Dermis blood vessel endothelial cell (primary cell): ENCODE results near the gene MBNL1. TPM values are rescaled to one million over a fixed set of nuclear protein-coding genes. Genes with fewer than 3 reads are reported as not detected.
"Not testable (repeated sequence)": the region's sequence is repeated elsewhere in the genome, so short reads cannot be mapped to it uniquely, and the experiment has no call there.

Experiments used
- DNase-seq: peaks from one replicate; pipeline ENCODE4 v3.0.0; 2010
- total RNA-seq: library from RNA; depleted of rRNA; stranded (reverse); fragments of >200 nt; gene quantifications from 2 replicates; pipeline ENCODE4 v1.2.3, GENCODE V29; 2014

Gene MBNL1
- total RNA-seq, 1 donor from 2014 or later, result 389 TPM

- no peak for DNase-seq
Measured at GRCh38 chr3:152355744-152356665, 87.3 kb downstream of the MBNL1 start.

GRCh38 chr3:152356870-152357276 lies 88.1 kb downstream of the MBNL1 start:
- DNase-seq, result no peak

GRCh38 chr3:152357587-152357986 lies 88.9 kb downstream of the MBNL1 start:
- DNase-seq, result no peak

- DNase-seq, result no peak
Measured at GRCh38 chr3:152359385-152360248, 90.9 kb downstream of the MBNL1 start.

GRCh38 chr3:152360302-152360701 lies 91.6 kb downstream of the MBNL1 start:
- DNase-seq, result no peak

GRCh38 chr3:152360966-152361365 lies 92.2 kb downstream of the MBNL1 start:
- no peak for DNase-seq

DNA sequence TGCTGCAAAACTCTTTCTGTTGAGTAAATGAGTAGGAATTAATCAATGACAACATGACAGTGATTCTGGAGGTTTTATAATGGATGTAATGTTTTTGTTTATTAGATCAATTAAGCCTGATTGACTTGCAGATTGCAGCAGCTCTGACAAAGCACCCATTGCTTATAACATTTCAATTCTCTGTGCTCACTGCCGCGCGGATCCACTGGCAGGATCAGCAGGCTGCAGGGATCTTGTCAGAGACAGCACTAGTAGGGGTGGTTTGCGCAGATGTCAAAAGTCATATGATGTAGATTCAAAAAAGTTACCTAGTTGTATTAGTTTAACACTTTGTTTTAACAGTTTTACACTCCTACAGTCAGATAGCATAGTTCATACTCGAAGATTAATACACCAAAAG lies 93.4 kb downstream of the MBNL1 start:
- DNase-seq, result no peak

GRCh38 chr3:152364237-152364636 lies 95.5 kb downstream of the MBNL1 start:
- DNase-seq, result no peak

DNA sequence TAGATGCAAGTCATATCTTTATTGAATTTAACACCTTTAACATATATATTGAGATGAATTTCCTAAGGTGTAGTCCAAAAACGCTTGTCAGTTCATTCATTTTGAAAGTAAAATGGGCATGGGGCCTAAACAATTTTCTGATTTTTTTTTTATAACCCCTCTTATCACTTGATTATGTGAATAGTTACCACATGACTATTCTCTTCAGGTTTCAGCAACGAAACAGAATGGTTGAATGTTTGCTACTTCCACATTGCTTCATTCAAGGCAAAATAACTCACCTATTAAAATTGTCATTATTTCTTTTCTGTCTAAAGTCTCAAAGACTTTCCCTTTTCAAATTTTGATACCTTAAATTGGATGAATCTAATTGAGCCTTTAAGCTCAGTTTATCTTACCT lies 96.4 kb downstream of the MBNL1 start:
- no peak for DNase-seq

DNA sequence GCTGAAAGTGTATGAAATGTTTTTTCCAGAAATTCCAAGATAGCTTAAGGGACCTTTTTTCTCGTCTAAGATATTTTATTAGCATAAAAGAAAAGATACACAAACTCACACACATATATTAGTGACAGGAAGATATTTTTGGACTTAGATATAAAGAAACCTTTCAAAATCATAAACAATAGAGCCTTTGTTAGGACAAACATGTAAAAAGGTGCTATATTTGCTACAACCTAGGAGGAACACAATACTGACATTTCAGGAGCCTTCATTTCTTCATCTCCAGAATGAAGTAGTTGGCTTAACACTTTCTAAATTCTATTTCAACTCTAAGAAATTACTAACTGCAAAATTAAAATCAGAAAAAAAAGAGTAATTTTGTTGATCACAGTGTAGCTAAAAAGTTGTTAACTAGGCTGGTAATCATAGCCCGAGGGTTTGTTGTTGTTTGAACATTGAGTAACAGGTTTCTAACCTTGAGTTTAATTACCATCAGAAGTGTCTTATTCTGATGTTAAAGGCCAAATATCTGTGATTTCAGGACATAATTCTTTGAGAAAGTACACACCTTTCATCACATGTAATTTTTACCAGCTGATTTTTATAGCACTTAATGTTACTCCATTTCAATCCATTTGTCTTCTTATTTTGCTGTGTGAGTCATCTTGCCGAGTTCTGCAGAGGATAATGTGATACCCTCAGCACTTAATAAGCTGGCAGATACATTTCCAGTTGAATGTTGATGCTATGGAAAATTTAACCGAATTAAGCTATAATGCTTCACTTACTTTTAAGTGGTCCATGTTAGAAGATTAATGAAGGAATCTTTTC lies 97.3 kb downstream of the MBNL1 start:
- DNase-seq, result peak; percentile 49

DNA sequence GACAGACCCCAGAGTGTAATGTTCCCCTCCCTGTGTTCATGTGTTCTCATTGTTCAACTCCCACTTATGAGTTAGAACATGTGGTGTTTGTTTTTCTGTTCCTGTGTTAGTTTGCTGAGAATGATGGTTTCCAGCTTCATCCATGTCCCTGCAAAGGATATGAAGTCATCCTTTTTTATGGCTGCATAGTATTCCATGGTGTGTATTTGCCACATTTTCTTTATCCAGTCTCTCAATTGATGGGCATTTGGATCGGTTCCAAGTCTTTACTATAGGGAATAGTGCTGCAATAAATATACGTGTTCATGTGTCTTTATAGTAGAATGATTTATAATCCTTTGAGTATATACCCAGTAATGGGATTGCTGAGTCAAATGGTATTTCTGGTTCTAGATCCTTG lies 98.5 kb downstream of the MBNL1 start:
- not testable (repeated sequence) for DNase-seq

GRCh38 chr3:152372633-152373032 lies 103.9 kb downstream of the MBNL1 start:
- not testable (repeated sequence) for DNase-seq

DNA sequence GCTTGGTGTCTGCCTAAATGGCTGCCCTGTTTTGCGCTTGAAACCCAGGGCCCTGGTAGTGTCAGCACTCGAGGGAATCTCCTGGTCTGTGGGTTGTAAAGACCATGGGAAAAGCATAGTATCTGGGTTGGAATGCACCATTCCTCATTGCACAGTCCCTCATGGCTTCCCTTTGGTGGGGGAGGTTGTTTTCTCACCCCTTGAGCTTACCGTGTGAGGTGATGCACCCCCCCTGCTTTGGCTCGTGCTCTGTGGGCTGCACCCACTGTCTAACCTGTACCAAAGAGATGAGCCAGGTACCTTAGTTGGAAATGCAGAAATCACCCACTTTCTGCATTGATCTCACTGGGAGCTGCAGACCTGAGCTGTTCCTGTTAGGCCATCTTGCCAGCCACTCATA lies 104.7 kb downstream of the MBNL1 start:
- no peak for DNase-seq

- DNase-seq, result peak; percentile 39
Measured at GRCh38 chr3:152374262-152374990, 105.7 kb downstream of the MBNL1 start.

GRCh38 chr3:152375546-152375945 lies 106.8 kb downstream of the MBNL1 start:
- DNase-seq, result no peak

GRCh38 chr3:152376351-152377183 lies 107.8 kb downstream of the MBNL1 start:
- peak; percentile 38 for DNase-seq

DNA sequence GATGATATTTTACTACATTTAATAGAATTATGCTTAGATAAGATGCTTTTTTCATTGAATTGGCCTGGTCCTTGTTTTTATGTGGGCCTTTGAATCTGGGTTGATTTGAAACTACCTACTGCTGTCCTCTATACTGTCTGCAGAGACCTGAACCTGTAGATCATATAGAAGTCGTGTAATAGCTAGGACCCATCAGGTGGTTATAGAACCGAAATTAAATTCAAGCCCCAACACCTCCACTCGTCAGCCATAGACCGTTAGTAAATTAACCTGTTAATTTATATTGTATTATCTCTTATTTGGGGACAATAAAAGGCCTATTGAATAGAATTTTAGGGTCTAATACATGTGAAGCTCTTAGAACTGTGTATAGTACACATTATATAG lies 108.4 kb downstream of the MBNL1 start:
- DNase-seq, result no peak

DNA sequence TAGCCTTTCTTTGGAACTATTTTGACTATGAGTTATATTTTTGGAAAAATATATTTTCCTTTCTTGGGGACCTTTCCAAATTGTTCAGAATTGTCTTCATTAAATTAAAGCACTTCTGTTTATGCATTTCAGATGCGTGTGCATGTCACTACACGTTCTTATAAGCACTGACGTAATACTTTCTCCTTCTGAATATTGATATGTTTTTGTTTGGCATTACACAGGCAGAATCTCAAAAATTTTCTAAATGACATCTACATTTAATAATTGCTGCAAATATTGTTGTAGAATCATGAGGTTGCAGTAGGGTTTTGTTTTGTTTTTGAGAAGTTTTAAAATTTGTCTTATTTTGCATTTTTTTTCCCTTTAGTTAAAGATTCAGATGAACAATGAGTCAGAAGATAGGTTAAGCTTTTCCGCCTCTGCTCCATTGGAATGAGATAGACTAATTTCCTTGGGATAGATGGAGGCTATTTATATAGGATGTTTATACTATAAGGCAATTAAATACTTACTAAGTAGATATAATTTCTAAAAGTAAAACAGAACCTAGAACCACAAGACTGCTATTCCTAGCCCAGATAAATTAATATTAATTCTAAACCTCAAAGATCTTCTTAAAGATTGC lies 110.8 kb downstream of the MBNL1 start:
- DNase-seq, result peak; percentile 46

GRCh38 chr3:152380043-152380442 lies 111.3 kb downstream of the MBNL1 start:
- no peak for DNase-seq

DNA sequence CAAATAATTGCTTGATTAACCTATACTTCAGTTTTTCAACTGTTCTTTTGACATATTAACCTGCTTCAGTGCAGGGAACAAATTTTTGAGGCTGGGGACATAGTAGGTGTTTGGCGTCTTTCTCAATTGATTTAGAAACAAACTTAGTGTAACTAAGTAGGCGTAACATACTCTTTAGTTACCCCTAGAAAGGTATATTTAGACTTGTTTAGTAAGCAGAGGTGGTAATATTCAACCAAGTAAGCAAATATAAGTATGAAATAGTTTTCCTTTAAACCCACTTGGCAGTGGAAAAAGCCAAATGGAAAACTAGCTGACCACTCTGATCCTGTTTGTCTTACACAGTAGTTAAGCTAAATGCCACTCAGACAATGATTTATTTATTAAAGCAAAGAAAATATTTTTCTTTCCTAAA lies 113.2 kb downstream of the MBNL1 start:
- DNase-seq, result peak; percentile 38
